Peyer's patch (tissue), 4 donors: ENCODE measurements around the gene NOS1AP.

Experiments used
- POLR2A ChIP-seq, 2 donors: fragments of 450-650 bp; IDR thresholded peaks; one replicate each; pipeline ENCODE4 v1.5.1; 2017; ENCODE audit warnings: antibody characterized with exemption in 2 of 2, mild to moderate bottlenecking in 2 of 2, moderate library complexity in 2 of 2
- TF ChIP-seq, protein P1 (sequence below), 6 experiments: fragments of 450-650 bp in 4 of 6; fragments of 200-600 bp in 2 of 6; sonication (generic) in 1 of 6; IDR thresholded peaks; one replicate each; pipeline ENCODE4 v1.5.1; 2017 to 2019; ENCODE audit warnings: antibody characterized with exemption in 6 of 6, mild to moderate bottlenecking in 3 of 6, moderate library complexity in 1 of 6

- TF ChIP-seq, protein P1, sequence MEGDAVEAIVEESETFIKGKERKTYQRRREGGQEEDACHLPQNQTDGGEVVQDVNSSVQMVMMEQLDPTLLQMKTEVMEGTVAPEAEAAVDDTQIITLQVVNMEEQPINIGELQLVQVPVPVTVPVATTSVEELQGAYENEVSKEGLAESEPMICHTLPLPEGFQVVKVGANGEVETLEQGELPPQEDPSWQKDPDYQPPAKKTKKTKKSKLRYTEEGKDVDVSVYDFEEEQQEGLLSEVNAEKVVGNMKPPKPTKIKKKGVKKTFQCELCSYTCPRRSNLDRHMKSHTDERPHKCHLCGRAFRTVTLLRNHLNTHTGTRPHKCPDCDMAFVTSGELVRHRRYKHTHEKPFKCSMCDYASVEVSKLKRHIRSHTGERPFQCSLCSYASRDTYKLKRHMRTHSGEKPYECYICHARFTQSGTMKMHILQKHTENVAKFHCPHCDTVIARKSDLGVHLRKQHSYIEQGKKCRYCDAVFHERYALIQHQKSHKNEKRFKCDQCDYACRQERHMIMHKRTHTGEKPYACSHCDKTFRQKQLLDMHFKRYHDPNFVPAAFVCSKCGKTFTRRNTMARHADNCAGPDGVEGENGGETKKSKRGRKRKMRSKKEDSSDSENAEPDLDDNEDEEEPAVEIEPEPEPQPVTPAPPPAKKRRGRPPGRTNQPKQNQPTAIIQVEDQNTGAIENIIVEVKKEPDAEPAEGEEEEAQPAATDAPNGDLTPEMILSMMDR (IDR thresholded peaks at IDR 0.05) = no peak
- no peak for TF ChIP-seq POLR2A (IDR thresholded peaks at IDR 0.05)
These were observed 136.8 kb downstream of the NOS1AP start for GRCh38 chr1:162206300-162206699.
